ENCODE results near the gene HAPLN3. TPM values are rescaled to one million over a fixed set of nuclear protein-coding genes. Genes with fewer than 3 reads are reported as not detected.
"Not testable (repeated sequence)": the region's sequence is repeated elsewhere in the genome, so short reads cannot be mapped to it uniquely, and the experiment has no call there.

HAPLN3 gene
- 10 to 100 TPM in 1 of 4 donors, 1 to 10 TPM in 3; 3.6 to 14.0 (median 5.8) TPM for total RNA-seq

GRCh38 chr15:88894819-88895767 lies at the start of gene HAPLN3:
HAPLN3 (minus strand) TSS chr15:88895544; CDS start chr15:88887298, 8,246 bp downstream.
- Histone ChIP-seq H3K4me3 (replicated peaks in 1 of 3) (peak within 1 kb of the TSS in 2 of 3 donors; percentile 11 to 39), H3K27ac (no peak within 1 kb of the TSS), H3K4me1 (peaks cover 21 to 35% of the 10 kb centered on the region in 2 donors), H3K9me3 (no peaks in the 10 kb centered on the region), H3K27me3 (no peaks in the 10 kb centered on the region), H3K36me3 (no peaks in the 10 kb centered on the region)
- TF ChIP-seq CTCF (IDR thresholded peaks at IDR 0.05) (no peak), POLR2A (IDR thresholded peaks at IDR 0.05) (no peak)
- 0 to 3% methylated on average over 13 to 32 of the region's 70 CpGs for WGBS, 2 donors
- intact Hi-C loops (cut with DNase I), result loop anchor here (10.0 kb wide), 2 partner anchors 270 to 350 kb away; partner anchors contain the start of genes AEN and FANCI
- peak; percentile 47 to 59 for DNase-seq

GRCh38 chr15:88940110-88940675 lies 44.8 kb upstream of the HAPLN3 start:
- Histone ChIP-seq H3K9me3 (no peaks in the 10 kb centered on the region), H3K36me3 (no peaks in the 10 kb centered on the region), H3K27ac (no peak overlapping the region), H3K27me3 (no peaks in the 10 kb centered on the region), H3K4me1 (no peaks in the 10 kb centered on the region), H3K4me3 (replicated peaks in 1 of 3) (no peak overlapping the region)
- TF ChIP-seq CTCF (IDR thresholded peaks at IDR 0.05) (no peak), POLR2A (IDR thresholded peaks at IDR 0.05) (no peak)
- WGBS, 2 donors, result 79 to 88% methylated on average over 4 of the region's 4 CpGs
- intact Hi-C loops (cut with DNase I), result no loop called here
- DNase-seq, result no peak

GRCh38 chr15:88939486-88939806 lies 44.1 kb upstream of the HAPLN3 start:
- 89 to 94% methylated on average over 2 of the region's 2 CpGs for WGBS, 2 donors
- no peaks in the 10 kb centered on the region for H3K4me1 ChIP-seq
- DNase-seq, result no peak
- intact Hi-C loops (cut with DNase I), result no loop called here
- no peak for TF ChIP-seq CTCF (IDR thresholded peaks at IDR 0.05)
- H3K4me3 ChIP-seq (replicated peaks in 1 of 3), result no peak overlapping the region
- no peaks in the 10 kb centered on the region for H3K9me3 ChIP-seq
- no peaks in the 10 kb centered on the region for H3K27me3 ChIP-seq
- no peaks in the 10 kb centered on the region for H3K36me3 ChIP-seq
- no peak overlapping the region for H3K27ac ChIP-seq

- Histone ChIP-seq H3K4me3 (replicated peaks in 1 of 3) (no peak overlapping the region), H3K36me3 (no peaks in the 10 kb centered on the region), H3K27me3 (no peaks in the 10 kb centered on the region), H3K4me1 (no peaks in the 10 kb centered on the region), H3K27ac (no peak overlapping the region), H3K9me3 (no peaks in the 10 kb centered on the region)
- intact Hi-C loops (cut with DNase I), result no loop called here
- DNase-seq, result no peak
- 87 to 93% methylated on average over 15 of the region's 15 CpGs for WGBS, 2 donors
- TF ChIP-seq CTCF (IDR thresholded peaks at IDR 0.05) (no peak), POLR2A (IDR thresholded peaks at IDR 0.05) (no peak)
Observed at GRCh38 chr15:88938802-88939485, 43.6 kb upstream of the HAPLN3 start.

GRCh38 chr15:88934449-88934848 lies 39.1 kb upstream of the HAPLN3 start:
- 73 to 92% methylated on average over 4 of the region's 4 CpGs for WGBS, 2 donors
- H3K4me3 ChIP-seq (replicated peaks in 1 of 3); intact Hi-C loops (cut with DNase I): not testable (repeated sequence)

More at GRCh38 chr15:88934449-88934848, 39.1 kb upstream of the HAPLN3 start:
- not testable (repeated sequence) for H3K36me3 ChIP-seq, DNase-seq, H3K9me3 ChIP-seq, H3K27me3 ChIP-seq, H3K27ac ChIP-seq, H3K4me1 ChIP-seq
